Measurements from ENCODE around the gene SGPP2.
"Not testable (repeated sequence)": the region's sequence is repeated elsewhere in the genome, so short reads cannot be mapped to it uniquely, and the experiment has no call there.

Gene SGPP2

GRCh38 chr2:222430071-222430470 is 5.7 kb downstream of the SGPP2 start:
- DNase-seq: no peak

DNA sequence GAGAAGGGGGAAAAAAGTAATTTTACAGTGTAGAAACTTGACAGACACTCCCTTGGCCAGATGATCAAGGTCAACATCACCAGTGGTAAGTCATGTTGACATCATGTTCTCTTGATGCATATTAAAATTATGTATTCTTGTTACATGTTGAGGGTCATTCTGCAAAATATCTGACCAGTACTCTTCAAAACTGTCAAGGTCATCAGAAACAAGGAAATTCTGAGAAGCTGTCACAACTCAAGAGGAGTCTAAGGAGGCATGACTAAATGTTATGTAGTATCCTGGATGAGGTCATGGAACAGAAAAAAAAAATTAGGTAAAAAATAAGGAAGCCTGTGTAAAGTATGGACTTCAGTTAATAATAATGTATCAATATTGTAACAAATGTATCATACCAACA is 6.3 kb downstream of the SGPP2 start:
- DNase-seq: no peak

DNA sequence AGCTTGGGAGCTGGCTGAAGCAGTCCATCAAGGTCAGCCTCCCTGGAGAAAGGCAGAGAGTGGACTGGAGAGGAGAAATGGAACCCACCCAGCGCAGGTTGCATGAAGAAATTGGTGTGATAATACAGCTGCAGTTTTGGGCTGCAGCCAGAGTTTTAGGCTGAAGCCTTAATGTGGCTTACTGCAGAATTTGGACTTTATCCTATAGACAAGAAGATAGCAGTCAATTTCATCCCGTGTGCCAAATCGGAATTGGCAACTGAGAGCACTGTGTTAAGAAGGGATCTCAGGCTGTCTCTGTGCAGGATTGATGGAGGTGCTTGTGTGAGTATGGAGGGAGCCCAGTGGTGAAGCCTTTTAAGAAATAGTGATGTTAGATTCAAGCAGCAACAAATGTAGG is 7.5 kb downstream of the SGPP2 start:
- no peak for DNase-seq

- no peak for DNase-seq
These were observed 9.2 kb downstream of the SGPP2 start for GRCh38 chr2:222433332-222434173.

DNA sequence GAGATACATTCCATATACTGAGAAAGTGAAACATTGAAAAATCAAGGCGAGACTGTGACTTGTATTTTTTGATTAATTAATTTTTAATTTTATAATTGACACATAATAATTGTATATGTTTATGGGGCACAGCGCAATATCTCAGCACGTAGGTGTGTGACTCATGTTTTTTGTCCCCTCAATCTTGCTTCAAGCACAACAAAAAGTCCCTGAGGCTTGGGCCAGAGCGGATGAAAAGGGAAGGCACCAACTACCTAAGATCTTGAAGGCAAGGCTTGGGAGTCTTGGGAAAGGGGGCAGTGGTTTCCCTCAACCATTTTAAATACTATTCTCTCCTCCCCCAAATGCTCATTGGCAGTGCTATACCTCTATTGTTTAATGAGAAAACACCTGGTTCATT is 9.9 kb downstream of the SGPP2 start:
- DNase-seq: no peak

GRCh38 chr2:222435400-222436039 is 11.2 kb downstream of the SGPP2 start:
- DNase-seq: not testable (repeated sequence)

- DNase-seq: no peak
These were observed 11.7 kb downstream of the SGPP2 start for GRCh38 chr2:222436040-222436413.

GRCh38 chr2:222439692-222440091 is 15.3 kb downstream of the SGPP2 start:
- no peak for DNase-seq

GRCh38 chr2:222440673-222441422 is 16.5 kb downstream of the SGPP2 start:
- DNase-seq: no peak

DNA sequence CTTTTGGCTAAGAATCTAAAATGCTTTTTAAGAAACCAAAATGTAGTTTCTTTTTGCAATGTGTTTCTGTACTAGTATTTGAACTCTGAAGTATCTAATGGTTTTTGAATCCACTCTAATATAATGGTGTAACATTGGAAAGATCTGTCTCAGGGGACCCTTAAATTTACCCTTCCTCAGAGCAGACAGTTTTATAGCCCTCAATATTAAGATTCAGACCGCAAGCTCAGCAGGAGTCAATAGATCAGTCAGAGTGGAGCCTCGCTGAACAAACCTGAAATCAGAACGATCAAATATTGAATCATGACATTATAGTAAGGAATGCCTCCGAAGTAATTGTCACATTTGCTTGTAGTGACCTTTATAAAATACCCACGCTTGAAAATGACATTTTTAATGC is 18.3 kb downstream of the SGPP2 start:
- no peak for DNase-seq

- no peak for DNase-seq
These were observed 20.9 kb downstream of the SGPP2 start for GRCh38 chr2:222445227-222445626.

- DNase-seq: no peak
These were observed 22.8 kb downstream of the SGPP2 start for GRCh38 chr2:222447131-222447530.

DNA sequence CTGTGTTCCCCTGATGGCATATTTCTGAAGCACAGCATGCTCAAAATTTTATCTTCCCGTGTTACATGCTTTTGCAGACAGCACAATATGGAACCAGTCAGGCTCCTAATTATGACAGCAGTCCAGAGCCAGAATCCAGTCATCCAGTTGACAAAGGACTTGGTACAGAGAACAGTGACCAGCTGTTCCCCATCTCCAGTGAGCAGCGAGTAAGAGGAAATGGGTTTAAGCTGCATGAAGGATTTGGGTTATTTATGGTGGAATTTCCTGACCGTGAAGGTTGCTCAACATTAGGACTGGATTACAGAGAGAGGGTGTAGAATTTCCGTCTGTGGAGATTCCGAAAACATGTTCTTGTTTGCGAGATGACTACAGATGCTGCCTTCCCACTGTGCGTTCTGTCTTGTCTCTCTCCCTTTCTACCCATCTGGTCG is 24.4 kb downstream of the SGPP2 start:
- DNase-seq: no peak

DNA sequence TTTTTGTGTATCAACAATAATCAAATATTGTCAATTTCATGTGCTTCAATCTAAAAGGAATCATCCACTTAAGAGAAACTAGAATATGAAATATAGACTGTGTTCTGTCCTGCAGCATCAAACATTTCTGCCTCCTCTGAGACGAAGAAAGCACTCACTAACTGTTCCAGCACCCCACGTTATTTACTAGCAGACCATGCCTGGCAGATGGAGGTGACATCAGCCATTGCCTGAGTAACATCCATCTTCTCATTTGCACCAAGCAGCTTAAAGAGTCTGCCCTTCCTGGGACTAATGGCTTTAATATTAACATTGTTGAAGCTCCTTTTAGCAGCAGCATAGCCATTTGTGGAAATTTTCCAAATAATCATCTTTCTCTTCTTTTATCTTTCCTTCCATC is 25.7 kb downstream of the SGPP2 start:
- no peak for DNase-seq

GRCh38 chr2:222451224-222451674 is 26.9 kb downstream of the SGPP2 start:
- no peak for DNase-seq

GRCh38 chr2:222452422-222452950 is 28.1 kb downstream of the SGPP2 start:
- DNase-seq: no peak

- no peak for DNase-seq
These were observed 32.2 kb downstream of the SGPP2 start for GRCh38 chr2:222456479-222457077.

- DNase-seq: no peak
These were observed 35.6 kb downstream of the SGPP2 start for GRCh38 chr2:222459983-222460382.

DNA sequence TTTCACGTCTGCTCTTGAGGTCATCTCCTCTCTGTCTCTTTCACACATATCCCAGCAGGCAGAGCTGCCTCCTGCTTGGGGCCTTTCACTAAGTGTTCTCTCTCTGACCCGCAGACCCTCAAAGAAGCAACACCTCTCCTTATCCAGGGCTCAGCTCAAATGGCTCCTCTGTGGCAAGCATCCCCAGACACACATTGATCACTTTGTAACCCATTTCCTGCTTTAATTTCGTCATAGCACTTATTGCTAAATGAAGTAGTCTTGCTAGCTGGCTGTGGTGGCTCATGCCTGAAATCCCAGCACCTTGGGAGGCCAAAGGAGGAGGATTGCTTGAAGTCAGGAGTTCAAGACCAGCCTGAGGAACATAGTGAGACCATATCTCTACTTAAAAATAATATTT is 41.4 kb downstream of the SGPP2 start:
- DNase-seq: no peak

GRCh38 chr2:222468346-222468745 is 44.0 kb downstream of the SGPP2 start:
- DNase-seq: no peak

- DNase-seq: no peak
These were observed 46.6 kb downstream of the SGPP2 start for GRCh38 chr2:222470802-222471468.

DNA sequence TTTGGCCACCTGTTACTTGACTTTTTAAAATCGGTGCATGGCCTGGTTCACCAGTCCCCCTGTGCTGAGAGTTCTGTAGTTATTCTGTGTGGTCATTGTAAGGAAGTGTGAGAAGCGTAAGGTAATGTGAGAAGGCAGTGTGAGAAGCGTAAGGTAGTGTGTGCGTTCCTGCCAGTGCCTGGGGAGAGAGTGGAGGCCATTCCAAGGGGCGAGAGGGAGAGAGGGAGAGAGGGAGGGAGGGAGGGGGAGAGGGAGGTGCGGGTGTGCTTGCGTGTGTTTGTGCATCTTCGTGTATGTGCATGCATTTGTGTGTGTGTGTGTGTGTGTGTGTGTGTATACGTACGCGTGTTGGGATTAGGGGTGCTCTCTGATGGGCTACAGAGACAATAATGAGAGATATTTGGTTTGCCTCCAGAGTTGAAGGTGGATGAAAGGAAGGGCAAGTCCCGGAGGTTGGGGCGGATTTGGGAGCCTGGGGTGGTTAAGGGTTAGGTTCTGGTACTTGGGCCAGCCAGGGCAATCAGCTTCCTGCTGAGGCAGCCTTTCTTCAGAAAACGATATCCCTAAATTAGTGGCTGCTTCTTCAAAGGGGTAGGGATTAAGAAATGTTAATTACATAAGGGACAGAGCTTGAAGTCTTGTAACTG is 53.7 kb downstream of the SGPP2 start:
- DNase-seq: no peak
